Putamen (tissue), 1 donor: Measurements from ENCODE around the gene GNAL.

Experiments used
- DNase-seq: peaks from one replicate; pipeline ENCODE4 v3.0.0-alpha.2; 2016; ENCODE audit warnings: low spot score

Gene GNAL

DNA sequence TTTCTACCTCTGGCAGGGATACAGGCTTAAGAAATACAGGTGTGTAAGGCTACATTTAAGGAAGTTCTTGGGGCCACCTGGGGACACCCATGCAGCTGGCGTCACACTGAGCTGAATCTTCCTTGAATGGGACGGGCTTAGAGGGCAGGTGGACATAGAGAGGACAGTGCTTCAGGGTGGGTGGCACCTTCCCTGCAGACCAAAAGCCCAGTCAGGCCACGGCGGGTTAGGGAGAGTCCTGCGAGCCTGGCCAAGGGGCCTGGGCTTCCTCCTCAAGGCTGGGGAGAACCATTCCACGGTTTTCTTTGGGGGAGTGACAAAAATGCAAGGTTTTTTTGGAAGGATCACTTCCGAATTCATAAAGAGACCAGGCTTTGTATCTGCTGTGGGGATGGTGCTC is 73.4 kb downstream of the GNAL start:
- DNase-seq, result no peak

DNA sequence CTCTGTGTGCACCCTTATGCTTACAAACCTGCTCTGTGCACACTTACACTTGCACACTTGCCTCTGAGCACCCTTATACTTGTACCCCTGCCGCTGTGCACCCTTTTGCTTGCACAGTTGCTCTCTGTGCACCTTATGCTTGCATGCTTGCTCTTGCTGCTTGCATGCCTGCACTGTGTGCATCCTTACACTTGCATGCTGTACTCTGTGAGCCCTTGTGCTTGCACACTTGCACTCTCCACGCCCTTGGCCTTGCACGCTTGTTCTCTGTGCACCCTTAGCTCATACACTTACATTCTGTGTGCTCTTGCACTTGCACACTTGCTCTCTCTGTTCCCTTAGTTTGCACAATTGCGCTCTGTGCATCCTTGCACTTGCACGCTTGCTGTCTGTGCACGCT is 78.3 kb downstream of the GNAL start:
- DNase-seq, result no peak

DNA sequence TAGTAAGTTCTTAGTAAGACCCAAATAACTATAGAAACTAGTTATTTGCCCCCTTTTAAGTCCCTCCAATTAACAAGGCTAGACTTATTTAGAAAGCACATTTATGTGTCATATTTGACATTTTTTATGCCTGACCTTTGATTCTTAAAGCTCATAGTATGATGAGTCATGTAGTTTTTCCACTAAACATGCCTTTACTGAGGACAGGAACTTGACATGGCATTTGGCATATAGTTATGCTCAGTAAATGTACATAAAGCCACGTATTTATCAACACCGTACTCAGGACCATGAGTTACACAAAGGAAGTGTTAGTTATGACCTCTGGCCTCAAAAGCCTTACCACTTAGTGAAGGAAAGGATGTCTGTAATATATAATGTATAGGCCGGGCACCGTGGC is 78.9 kb downstream of the GNAL start:
- no peak for DNase-seq

DNA sequence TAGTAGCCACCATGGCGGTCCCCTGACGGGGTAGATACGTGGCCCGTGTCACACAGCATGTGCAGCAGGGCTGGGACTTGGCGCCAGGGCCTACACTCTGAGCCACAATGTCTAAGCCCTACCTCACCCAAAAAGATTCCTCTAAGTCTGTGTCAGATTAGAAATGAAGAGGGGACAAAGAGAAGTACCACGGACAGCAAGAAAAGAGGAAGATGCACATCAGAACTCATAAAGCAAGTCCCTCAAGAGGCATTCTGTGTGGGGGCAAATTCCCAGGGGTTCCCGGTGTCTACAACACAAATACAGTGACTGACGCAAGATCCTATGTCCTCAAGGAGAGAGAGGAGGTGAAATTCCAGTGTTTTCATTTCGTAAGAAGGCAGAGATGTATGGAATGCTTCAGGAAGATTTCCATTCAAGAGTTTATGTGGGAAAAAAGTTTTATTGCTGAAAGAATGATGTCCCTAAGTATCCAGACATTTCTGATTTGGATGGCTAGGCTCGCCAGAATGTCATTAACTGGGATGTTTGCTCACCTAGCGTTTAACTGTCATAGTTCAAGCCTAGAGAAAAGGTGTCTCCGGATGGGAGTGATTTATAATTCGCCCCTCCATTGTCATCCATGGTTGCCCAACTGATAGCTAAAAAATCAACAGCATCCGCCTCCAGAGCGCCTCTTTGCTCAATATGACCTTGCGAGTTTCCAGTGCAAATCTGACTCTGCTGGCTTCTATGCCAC is 86.5 kb downstream of the GNAL start:
- no peak for DNase-seq

DNA sequence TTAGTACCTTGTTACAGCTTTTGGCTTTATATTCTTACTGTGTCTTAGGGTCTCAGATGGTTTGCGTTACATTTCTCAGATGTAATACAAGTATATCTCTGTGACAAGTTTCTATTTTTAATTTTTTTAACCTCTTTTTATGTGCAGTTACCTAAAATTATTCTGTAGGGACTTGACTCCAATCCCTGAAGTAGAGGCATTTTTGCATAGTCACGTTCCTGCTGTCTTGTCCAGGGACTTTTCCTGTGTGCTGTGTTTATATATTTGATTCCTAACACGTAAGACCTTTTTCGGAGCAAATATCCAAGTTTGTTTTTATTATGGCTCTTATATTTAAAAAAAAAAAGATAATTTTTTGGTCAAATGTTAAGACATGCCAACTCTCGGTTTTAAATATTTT is 91.0 kb downstream of the GNAL start:
- DNase-seq, result no peak

DNA sequence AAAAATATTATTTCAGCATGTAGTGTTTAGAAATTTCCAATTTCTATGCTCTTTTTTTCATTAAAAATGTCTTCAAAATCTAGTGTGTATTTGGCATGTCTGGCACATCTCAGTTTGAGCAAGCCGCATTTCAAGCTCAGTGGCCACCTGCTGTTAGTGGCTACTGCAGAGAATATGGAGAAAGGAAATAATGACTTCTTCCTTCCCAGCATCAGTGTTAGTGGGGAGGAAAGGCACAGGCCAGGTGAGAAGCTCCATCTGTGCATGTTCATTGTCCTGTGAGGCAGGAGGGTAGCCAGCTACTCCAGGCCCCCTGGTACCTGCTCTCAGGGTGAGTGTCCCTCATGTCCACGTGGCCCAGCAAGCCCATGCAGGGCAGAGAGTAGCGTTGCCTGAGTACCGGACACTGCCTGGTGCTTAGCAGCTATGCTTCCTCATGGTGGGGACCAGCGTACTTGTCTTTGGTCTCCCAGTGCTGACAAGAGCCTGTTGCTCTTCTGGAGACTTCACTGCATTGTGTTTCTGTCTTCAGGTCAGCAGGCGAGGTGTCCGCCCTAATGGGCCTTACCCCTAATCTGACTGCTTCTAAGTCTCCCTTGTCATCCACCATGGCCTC is 94.8 kb downstream of the GNAL start:
- no peak for DNase-seq

DNA sequence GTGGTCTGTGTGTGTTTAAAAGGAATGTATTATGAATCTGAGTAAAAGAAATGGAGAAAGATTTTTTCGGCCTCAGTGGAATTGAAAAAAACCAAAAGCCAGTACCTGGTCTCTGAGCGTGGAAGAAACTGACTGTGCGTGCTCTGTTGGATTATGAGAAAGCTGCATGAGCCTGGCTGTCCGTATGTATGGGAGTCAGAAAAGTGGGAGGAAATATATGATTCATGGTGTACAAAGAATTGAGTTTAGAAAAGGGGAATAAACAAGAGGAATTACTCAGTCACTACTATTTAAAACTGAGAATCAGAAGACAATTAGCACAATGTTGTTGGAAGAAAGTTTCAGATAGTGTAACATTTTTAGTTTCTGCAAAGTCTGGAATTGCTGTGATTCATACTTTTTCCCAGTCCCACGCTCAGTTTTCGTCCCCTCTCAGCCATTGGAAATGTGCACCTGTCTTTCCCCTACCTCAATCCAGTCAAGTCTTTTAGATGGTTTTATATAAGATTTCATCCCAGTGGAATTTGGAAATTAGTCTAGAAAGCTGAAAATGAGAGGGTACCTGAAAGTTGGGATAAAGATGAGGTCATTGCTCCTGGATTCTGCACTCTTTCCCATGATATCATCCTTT is 95.7 kb downstream of the GNAL start:
- DNase-seq, result peak; percentile 63

DNA sequence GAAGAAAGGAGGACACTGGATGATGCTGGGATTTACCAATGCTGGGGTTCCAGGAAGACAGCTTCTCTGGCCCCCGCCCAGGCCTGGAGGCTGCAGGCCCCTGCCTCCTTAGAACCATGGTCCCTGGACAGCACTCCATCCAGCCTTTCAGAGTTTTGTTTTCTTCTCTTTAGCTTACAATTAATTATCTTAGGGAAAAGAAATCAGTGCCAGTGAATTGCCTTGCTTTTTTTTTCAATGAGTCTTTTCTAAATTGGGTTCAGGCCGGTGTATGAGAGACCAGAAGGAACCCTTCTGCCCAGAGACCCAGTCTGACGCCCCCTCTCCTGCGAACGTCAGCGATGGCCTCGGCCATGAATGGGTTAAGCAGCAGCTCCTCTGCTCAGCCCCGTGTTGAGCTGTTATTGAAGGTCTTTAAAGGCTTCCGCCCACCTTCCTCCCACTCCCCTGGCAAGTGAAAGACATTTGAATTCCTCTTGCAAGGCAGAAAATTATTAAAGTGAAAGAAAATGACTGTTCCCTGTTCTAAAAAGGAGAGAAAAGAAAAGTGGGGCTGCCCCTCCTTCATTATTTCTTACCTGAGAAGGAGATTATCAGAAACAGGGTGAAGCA is 96.5 kb downstream of the GNAL start:
- peak; percentile 81 for DNase-seq

DNA sequence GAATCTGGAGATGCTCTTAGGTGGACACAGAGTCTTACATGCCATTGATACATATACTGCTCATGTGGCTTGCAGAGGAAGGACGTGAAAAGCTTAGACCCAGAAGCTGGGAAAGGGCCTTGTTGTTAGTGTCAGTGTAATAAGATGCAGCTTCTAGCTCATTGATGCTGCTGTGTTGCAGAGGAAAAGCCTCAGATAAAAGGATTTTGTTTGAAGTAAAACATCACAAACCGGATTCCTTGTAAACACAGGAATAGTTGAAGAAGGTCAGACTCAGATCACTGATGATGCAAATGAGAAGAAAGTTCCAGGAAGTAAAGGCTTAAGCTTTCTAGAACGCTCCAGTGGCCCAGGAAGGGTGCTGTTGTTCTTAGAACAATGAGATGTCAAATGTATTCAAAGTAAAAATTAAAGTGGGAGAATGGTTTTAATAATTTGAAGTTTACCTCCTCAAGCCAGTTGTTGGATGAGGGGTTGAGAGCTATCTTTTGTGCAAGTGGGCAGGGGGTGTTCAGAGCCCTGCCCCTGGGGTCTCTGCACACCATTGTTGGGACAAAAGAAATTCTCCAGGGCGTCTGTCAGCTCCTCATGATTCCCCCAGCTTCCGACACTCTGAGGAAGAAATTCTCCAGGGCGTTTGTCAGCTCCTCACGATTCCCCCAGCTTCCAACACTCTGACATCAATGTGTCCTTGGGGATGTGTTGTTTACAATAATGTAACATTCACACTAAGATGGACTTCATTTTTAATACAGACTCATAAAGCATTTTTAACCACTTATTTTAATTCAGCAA is 100.8 kb downstream of the GNAL start:
- DNase-seq, result no peak

DNA sequence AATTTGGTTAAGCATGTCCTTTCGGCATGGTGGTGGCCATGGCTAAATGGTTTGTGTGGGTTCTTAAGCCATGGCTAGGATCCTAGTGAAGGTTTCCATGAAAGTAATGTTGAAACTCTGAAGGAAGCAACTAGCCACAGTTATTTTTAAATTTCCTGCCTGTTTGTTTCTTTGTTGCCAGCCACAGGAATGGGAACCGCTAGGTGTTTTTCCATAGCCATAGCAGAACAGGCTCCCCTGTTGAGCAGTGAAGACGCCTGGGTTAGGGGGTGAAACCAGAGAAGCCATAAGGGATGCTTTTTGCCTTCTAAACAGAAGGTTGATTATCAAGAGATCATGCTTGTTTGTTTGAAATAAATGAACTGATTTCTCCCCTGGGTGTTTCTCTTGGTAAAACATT is 102.1 kb downstream of the GNAL start:
- no peak for DNase-seq

DNA sequence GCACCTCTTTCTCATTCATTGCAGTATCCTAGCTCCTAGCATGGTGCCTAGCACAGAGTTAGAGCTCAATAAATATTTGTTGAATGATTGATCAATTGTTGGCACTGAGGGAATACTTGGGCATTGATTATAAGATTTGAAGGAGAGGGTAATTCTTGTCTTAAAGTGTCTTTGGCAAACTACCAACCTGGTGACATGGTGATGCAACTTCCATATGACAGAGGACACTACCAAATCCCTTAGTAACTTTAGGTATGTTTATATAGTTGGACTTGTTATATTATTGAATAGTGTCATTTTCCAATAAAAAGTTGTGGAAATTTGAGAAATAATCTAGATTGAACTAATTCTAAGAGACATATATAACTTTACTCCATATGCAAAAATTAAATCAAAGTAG is 103.6 kb downstream of the GNAL start:
- no peak for DNase-seq

DNA sequence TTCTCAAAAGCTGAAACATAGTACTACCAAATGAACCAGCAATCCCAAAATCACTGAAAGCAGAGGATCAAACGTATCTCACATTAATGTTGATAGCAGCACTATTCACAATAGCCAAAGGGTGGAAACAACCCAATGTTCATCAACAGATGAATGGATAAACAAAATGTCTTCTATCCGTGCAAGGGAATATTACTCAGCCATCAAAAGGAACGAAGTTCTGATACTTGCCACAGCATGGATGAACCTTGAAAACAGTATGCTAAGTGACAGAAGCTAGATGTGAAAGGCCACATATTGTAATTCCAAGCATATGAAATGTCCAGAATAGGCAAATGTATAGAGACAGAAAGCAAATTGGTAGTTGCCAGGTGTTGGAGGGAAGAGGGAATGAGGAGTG is 105.1 kb downstream of the GNAL start:
- DNase-seq, result no peak

DNA sequence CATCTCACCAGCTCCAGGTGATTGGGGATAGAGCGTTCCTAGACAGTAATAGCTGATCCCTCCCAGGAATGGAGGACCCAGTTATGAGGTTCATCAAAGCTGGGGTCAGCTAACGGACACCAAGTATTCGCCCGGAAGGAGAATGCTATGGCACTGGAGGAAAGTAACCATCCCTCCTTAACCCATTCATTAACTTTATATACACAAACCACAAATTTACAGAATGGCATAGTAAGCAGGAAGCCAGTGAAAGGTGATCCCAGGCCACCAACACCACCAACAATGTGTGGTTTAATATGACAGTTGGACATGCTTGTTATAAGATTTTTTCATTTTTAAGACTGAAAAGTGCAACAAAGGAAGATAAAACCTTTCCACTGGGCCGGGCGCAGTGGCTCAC is 106.9 kb downstream of the GNAL start:
- no peak for DNase-seq

DNA sequence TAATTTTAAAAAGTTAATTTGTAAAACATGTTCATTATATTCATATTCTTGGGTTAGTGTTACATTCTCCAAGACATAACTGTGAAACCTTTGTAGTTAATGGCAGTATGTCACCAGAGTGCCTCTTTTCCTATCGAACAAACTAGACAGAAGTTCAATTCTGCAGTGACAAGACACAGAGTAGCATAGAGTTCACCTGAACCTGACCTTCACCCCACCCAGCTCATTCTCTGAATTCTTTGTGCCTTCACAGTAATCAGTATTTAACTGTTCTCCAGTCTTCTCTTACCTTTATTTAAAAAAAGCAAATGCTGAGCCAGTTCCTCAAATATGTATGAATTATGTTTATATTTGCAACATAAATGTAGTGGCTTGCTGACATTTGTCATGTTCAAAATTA is 109.2 kb downstream of the GNAL start:
- DNase-seq, result no peak

DNA sequence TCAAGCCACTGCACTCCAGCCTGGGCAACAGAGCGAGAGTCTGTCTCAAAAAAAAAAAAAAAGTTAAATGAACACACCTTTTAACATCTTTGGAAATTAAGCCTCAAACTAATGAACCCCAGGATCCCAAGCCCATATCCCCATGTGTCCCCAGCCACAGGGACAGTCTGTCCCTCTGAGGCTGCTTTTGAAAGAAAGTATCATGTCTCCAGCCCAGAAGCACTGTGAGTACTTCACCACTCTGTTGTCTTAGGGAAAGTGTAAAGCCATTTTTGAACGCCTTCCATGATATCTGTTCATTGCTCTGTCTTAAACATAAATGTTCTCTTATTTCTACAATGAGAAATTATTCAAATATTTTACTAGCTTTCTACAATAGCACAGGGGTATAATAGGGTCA is 110.0 kb downstream of the GNAL start:
- DNase-seq, result no peak

DNA sequence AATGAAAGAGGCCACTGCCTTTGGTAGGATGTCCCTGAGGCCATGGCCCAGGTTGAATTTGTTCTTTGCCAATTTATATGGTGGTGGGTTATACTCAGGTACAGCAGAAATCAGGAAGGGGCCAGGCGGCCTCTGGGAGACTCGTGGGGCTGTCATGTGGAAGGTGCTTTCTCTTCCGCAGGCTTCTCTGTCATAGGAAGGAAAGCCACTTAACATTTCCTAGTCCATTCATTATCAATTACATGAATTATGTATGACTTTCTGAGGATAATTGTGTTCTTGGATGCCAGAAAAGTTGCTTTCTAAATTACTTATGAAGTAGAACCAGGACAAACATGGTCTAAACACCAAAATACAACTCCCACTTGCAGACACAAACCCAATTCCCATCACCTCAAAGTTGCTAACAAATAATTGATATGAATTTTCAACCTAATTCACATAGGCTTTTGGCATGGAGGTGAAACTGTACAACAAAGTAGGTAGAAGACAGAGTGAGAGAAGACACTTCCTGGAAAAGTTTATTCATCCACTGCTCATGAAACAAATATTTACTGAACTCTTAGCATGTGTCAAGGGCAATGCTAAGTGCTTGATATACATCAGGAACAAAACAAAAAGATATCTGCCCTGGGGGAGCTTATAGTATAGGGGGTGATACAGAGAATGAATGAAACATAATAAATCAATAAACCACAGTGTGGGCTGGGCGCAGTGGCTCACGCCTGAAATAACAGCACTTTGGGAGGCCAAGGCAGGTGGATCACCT is 111.7 kb downstream of the GNAL start:
- no peak for DNase-seq

DNA sequence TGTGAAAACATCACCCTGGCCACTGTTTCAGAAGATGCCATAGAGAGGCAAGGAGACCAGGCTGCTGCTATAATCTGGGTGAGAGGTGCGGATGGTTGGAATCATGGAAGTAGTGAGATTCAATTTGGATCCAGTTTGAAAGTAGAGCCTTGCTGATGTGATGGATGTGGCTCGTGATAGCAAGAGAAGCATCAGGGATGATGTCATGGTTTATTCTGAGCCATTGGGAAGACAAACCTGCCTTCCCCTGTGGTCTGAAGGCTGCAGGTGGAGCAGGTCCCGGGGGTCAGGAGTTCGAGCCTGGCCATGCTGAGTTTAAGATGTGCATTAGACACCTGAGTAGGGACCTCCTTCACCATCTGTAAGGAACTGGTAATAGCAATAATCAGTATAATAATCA is 112.5 kb downstream of the GNAL start:
- no peak for DNase-seq

DNA sequence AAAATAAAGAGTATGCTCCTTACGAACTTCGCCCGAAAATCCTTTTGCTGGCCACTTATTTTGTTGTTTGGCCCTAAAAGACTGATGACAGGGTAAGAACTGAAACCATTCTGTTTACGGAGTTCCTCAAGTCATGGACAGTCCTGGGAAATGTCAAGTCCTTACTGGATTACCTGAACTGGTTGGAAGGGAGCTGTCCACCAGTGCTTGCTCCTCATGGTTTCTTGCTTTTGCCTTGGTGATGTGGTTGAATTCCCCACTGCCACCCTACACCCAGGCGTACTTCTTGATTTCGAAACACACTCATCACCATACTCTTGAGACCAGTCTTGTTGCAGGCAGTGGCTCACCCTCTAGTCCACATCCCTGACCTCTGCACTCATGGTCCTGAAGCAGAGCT is 113.1 kb downstream of the GNAL start:
- DNase-seq, result no peak

DNA sequence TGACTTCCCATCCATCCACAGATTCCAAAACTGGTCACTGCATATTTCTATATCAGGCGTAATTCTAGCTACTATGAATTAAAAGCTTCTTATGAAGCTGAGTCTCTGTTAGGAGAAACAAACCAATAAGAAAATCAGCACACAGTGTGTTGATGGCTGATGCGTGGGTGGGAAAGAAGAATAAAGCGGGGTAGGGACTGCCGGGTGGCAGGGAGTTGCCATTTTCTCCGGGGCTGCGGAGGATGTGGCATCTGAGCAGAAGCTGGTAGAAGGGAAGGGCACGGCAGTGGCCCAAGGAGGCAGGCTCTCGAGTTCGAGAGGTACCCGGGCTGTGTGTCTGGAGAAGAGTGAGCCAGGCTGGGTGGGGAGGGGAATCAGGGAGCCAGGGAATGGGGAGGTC is 113.5 kb downstream of the GNAL start:
- no peak for DNase-seq

DNA sequence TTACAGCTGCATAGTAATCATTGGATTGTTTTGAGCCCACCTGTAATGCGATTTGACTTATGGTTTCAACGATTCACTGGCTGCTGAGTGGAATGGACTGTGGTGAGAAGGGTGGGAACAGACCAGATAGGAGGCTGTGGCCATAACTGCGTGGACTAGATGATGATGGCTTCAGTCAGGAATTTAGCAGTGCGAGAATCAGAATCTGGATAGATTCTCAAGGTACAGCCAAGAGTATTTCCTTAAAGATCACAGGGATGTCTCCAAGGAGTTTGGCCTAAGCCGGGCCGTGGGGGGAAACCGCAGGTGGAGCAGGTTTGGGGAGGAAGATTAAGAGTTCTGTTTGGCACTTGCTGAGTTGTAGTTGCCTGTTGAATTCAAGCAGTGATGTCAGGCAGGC is 118.2 kb downstream of the GNAL start:
- DNase-seq, result no peak

DNA sequence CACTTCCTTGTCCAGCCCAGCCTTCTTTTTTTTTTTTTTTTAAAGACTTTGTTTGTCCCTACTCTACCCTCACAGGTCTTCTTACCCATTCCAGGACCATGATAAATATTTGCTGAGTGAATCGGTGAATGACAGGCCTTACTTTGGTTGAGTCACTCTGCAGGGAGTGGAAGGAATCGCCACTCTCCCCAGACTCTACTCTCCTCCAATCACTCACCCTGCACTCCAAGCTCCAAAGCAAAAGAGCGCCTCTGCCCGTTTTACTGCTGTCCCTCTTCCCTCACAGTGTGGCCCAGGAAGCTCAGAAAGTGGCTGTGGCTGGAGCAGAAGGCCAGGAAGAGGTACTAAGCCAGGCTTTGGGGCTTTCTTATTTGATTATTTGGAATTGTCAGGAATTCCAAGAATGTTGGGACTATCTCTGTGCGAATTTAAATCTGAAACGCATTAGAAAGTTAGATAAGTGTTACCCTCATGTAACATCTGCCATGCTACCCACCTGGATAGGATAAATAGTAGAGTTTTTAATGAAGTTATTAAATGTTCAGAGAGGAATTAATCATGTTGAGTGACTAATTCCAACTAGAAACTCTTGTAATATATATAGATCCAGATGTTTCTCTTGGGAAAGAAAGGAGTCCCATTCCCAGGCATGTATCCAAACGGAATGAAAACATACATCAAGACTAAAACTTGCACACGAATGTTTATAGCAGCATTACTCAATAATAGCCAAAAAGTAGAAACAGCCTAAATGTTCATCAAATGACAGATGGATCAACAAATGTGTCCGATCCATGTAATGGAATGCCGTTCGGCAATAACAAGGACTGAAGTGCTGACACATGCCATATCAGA is 119.2 kb downstream of the GNAL start:
- no peak for DNase-seq
